AG08395 (cell line): ENCODE data around the gene HECTD2.
A peak's percentile ranks its signal among the peaks of the same experiment; 100 is the strongest.
"Not testable (repeated sequence)": the region's sequence is repeated elsewhere in the genome, so short reads cannot be mapped to it uniquely, and the experiment has no call there.

Experiments used
- DNase-seq: peaks from one replicate; pipeline ENCODE4 v3.0.0; 2012; ENCODE audit warnings: mixed read lengths, low spot score

The HECTD2 gene

GRCh38 chr10:91411621-91412020 is 1.5 kb downstream of the HECTD2 start:
- no peak for DNase-seq

- no peak for DNase-seq
Measured at GRCh38 chr10:91412354-91413087, 2.4 kb downstream of the HECTD2 start.

GRCh38 chr10:91415816-91416215 is 5.7 kb downstream of the HECTD2 start:
- DNase-seq, result no peak

GRCh38 chr10:91416339-91416855 is 6.3 kb downstream of the HECTD2 start:
- no peak for DNase-seq

GRCh38 chr10:91418416-91418815 is 8.3 kb downstream of the HECTD2 start:
- no peak for DNase-seq

- DNase-seq, result peak; percentile 27
Measured at GRCh38 chr10:91420868-91421267, 10.7 kb downstream of the HECTD2 start.

DNA sequence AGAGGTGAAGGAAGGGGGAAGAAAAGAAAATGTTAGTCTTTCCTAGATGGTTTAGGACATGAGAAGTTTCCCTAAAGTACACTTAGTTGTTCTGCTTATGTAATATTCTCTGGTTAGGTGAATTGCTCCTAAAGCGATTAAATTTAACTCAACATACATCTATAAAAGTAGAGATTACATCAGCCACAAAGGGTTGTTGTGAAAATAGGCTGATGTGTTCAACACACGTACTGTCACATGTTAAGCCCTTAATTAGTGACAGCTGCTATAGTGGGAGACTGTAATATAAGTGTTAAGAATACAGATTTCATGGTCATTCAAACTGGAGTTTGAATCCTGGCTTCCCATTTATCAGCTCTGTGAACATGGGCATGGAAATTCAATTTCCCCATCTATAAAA is 12.8 kb downstream of the HECTD2 start:
- DNase-seq, result no peak

- DNase-seq, result no peak
Measured at GRCh38 chr10:91424016-91424415, 13.9 kb downstream of the HECTD2 start.

- no peak for DNase-seq
Measured at GRCh38 chr10:91432175-91432574, 22.0 kb downstream of the HECTD2 start.

DNA sequence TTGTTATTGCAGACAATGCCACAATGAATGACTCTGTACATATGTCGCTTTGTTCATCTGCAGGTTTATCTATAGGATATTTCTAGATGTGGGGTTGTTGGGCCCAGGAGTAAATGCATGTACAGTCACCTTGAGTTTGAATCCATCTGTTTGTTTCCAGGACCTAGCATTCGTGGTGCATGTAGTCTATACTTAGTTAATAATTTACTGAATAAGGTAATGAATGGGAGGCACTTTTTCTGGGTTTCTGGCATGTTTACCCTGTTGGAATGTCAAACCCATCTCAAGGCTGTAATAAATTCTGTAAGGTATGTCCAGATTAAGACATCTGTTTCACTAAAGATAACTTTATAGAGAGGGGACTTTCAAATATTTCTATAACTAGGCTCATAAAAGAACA is 23.5 kb downstream of the HECTD2 start:
- no peak for DNase-seq

- peak; percentile 13 for DNase-seq
Measured at GRCh38 chr10:91434041-91434440, 23.9 kb downstream of the HECTD2 start.

DNA sequence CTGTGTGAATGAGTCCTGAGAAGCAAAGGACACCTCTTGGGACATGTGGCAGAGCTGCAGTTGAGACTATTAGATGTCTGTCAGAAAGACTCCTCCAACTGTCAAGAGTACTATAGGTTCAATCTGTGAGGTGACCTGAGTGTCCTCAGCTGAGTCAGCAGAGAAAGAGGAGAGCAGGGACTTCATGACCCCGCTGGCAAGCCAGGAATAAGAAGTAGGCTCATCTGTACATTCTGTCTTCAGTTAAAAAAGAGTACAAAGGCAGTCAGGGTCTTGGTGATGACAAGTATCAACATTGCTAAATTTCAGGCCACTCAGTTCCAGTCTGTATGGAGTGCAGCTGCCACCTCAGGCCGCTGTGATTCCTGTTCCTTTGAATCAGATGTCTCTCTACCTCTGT is 25.1 kb downstream of the HECTD2 start:
- no peak for DNase-seq

DNA sequence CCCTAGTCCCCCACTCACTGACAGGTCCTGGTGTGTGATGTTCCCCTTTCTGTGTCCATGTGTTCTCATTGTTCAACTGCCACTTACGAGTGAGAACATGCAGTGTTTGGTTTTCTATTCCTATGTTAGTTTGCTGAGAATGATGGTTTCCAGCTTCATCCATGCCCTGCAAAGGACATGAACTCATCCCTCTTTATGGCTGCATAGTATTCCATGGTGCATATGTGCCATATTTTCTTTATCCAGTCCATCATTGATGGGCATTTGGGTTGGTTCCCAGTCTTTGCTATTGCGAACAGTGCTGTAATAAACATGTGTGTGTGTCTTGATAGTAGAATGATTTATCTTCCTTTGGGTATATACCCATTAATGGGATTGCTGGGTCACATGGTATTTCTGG is 28.1 kb downstream of the HECTD2 start:
- not testable (repeated sequence) for DNase-seq

DNA sequence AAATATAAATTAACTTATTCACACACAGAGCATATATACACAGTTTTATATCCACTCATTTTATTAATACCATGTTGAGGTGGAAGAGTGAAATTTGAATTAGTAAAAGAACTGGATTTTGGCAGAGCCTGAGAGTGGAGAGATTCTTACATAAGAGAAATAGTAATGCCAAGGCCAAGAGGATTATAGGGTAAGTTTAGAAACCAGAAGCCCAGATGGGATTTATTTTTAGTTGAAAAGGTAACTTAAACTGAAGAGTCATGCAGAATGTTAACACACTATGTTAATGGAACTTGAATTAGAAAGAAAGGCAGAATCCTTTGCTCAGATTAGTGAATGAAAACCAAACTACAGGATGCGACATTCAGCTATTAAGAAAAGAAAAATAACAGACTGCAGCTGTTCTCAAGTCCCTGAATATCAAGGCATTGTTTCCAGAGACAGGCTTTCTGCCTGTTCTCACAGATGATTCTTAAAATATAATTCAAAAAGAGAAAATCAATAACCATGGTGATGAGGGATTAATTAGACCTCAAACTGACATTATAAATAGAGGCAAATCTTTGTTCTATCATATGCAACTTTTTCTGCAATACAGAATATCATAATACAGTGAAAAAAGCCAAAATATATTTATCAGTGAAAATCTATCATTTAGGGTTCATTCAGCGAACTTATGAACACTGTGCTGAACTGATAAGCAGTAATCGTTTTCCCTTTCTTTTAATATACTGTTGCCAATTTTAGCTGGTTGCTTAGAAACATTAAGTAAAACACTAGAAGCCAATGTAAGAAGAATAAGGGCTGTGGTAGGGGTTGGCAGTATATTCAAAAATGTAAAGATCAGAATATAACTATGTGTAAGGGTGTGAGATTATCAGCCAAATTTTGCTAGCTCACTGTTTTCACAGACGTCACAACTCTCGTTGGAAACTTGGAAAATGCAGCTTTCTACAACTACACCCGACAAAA is 34.4 kb downstream of the HECTD2 start:
- DNase-seq, result no peak

- DNase-seq, result no peak
Measured at GRCh38 chr10:91452063-91452462, 41.9 kb downstream of the HECTD2 start.

DNA sequence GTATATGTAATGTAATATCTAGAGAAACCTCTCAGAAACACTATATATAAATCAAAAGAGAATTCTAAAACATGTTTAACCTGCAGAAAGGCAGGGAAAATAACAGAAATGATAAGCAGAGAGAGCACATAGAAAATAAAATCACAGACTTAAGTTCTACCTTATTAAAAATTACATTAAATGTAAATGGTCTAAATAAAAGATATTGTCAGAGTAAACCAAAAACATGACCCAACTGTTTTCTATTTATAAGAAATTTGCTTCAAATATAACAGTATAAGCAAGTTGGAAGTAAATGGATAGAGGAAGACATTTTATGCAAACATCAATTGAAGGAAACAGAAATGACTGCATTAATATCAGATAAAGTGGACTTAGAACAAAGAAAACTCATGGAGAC is 43.4 kb downstream of the HECTD2 start:
- DNase-seq, result no peak

DNA sequence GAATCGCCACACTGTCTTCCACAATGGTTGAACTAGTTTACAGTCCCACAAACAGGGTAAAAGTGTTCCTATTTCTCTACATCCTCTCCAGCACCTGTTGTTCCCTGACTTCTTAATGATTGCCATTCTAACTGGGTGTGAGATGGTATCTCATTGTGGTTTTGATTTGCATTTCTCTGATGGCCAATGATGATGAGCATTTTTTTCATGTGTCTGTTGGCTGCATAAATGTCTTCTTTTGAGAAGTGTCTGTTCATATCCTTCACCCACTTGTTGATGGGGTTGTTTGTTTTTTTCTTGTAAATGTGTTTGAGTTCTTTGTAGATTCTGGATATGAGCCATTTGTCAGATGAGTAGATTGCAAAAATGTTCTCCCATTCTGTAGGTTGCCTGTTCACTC is 45.0 kb downstream of the HECTD2 start:
- DNase-seq, result not testable (repeated sequence)

GRCh38 chr10:91460681-91461080 is 50.5 kb downstream of the HECTD2 start:
- no peak for DNase-seq

GRCh38 chr10:91462423-91462822 is 52.3 kb downstream of the HECTD2 start:
- no peak for DNase-seq

GRCh38 chr10:91464500-91464899 is 54.4 kb downstream of the HECTD2 start:
- no peak for DNase-seq

DNA sequence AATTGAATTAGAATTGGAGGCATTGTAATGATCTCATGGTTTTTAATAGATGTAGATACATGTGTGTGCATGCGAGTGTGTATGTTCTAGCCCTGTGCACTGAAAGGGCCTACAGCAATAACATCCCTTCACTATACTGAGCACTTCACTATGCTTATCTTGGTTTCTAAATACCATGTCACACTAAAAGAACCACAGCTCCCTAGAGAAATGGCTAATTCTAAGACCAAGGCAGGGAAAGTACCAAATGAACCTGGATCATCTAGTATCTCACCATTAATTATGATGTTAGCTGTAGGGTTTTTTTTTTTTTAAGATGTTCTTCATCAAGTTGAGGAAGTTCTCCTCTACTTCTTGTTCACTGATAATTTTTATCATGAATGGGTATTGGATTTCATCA is 55.1 kb downstream of the HECTD2 start:
- no peak for DNase-seq

DNA sequence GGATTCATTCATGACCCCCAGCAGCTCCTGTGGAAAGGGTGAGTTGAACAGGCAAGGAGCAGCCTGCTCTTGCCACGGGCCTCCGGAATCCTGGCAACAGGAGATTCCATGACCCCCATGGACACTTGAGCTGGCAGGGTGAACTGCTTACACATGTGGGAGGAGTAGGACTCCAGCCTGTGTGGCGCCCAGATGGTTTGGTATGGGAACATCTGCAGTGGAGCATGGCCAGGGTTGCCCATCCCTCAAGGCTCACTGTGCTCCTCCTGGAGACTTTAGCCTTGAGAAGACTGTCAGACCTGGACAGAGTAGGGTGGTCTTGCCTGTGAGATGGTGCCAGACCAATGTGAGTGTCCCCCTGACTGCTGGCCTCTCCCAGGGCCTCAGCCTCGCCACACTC is 57.0 kb downstream of the HECTD2 start:
- DNase-seq, result no peak

GRCh38 chr10:91471602-91472001 is 61.5 kb downstream of the HECTD2 start:
- DNase-seq, result no peak
